Liver (tissue), 9 donors: ENCODE results near the gene EXT2. TPM values are rescaled to one million over a fixed set of nuclear protein-coding genes. Genes with fewer than 3 reads are reported as not detected.

ENCODE experiments used
- DNase-seq: peaks from one replicate; pipeline ENCODE4 v3.0.0-alpha.2; 2017; ENCODE audit warnings: low spot score
- H3K27ac ChIP-seq, 2 donors: one replicate each; pipeline ENCODE4 v1.7.0; 2013; ENCODE audit warnings: inconsistent platforms in 2 of 2, low read length in 2 of 2, control low read depth in 1 of 2, low read depth in 1 of 2, mild to moderate bottlenecking in 1 of 2
- H3K27me3 ChIP-seq, 4 donors: one replicate each; pipeline versions ENCODE4 v1.6.1 to v1.7.0; 2013; ENCODE audit warnings: low read length in 3 of 4, inconsistent platforms in 1 of 4, mild to moderate bottlenecking in 1 of 4, moderate library complexity in 1 of 4; ENCODE audit not compliant: control insufficient read depth in 4 of 4, insufficient read depth in 4 of 4
- H3K36me3 ChIP-seq, 4 donors: one replicate each; pipeline versions ENCODE4 v1.6.1 to v1.7.0; 2013; ENCODE audit warnings: low read length in 3 of 4, mild to moderate bottlenecking in 3 of 4, low read depth in 1 of 4, moderate library complexity in 1 of 4; ENCODE audit not compliant: control insufficient read depth in 4 of 4, insufficient read depth in 3 of 4
- H3K4me1 ChIP-seq, 4 donors: one replicate each; pipeline versions ENCODE4 v1.6.1 to v1.7.0; 2013; ENCODE audit warnings: low read length in 3 of 4, mild to moderate bottlenecking in 3 of 4, moderate library complexity in 1 of 4; ENCODE audit not compliant: control insufficient read depth in 4 of 4, insufficient read depth in 4 of 4
- H3K4me3 ChIP-seq, 3 donors: one replicate each; pipeline versions ENCODE4 v1.6.1 to v1.7.0; 2013; ENCODE audit warnings: low read length in 3 of 3, control low read depth in 1 of 3, low read depth in 1 of 3, mild to moderate bottlenecking in 1 of 3
- H3K9ac ChIP-seq, 2 donors: one replicate each; pipeline ENCODE4 v1.7.0; 2013; ENCODE audit warnings: low read length in 2 of 2, mild to moderate bottlenecking in 2 of 2, moderate library complexity in 2 of 2, control low read depth in 1 of 2, low read depth in 1 of 2
- H3K9me3 ChIP-seq, 4 donors: one replicate each; pipeline versions ENCODE4 v1.6.1 to v1.7.0; 2013; ENCODE audit warnings: low read length in 3 of 4; ENCODE audit not compliant: control insufficient read depth in 4 of 4
- CTCF ChIP-seq: fragments of 150-350 bp; IDR thresholded peaks from 2 replicates; pipeline ENCODE4 v1.5.1; 2017; ENCODE audit warnings: improper control_type of control experiment, low read depth, low read length; ENCODE audit not compliant: missing input control
- FOXA1 ChIP-seq: IDR thresholded peaks from 2 replicates; pipeline ENCODE4 v1.6.1; 2016; ENCODE audit warnings: antibody characterized with exemption
- GABPA ChIP-seq, 2 donors: IDR thresholded peaks in 1 of 2; conservative IDR thresholded peaks in 1 of 2; 2 replicates each; pipeline ENCODE4 v1.6.1; 2016; ENCODE audit warnings: antibody characterized with exemption in 2 of 2, mild to moderate bottlenecking in 1 of 2, moderate library complexity in 1 of 2
- HNF4G ChIP-seq: IDR thresholded peaks from 2 replicates; pipeline ENCODE4 v1.6.1; 2016; ENCODE audit warnings: antibody characterized with exemption
- JUND ChIP-seq, 2 donors: IDR thresholded peaks; 2 replicates each; pipeline ENCODE4 v1.6.1; 2016; ENCODE audit warnings: antibody characterized with exemption in 2 of 2
- NR2F2 ChIP-seq: IDR thresholded peaks from 2 replicates; pipeline ENCODE4 v1.6.1; 2016; ENCODE audit warnings: antibody characterized with exemption
- RAD21 ChIP-seq, 2 donors: IDR thresholded peaks; 2 replicates each; pipeline ENCODE4 v1.6.1; 2016; ENCODE audit warnings: antibody characterized with exemption in 2 of 2, mild to moderate bottlenecking in 2 of 2
- REST ChIP-seq: IDR thresholded peaks from 2 replicates; pipeline ENCODE4 v1.6.1; 2016; ENCODE audit warnings: antibody characterized with exemption, mild to moderate bottlenecking
- RXRA ChIP-seq, 2 donors: IDR thresholded peaks; 2 replicates each; pipeline ENCODE4 v1.6.1; 2017 to 2018; ENCODE audit warnings: antibody characterized with exemption in 2 of 2, mild to moderate bottlenecking in 1 of 2
- TAF1 ChIP-seq: conservative IDR thresholded peaks from 2 replicates; pipeline ENCODE4 v1.6.1; 2016; ENCODE audit warnings: antibody characterized with exemption, mild to moderate bottlenecking
- WGBS: extraction: QIAGEN DNeasy Blood & Tissue Kit; methylation state at CpG from one replicate; pipeline ENCODE4 v1.1.7; 2013; 5-methylcytosine and 5-hydroxymethylcytosine counted together
- polyA plus RNA-seq, 2 donors: library from polyadenylated mRNA; stranded (reverse) in 1 of 2; unstranded in 1 of 2; fragments of 200-250 nt in 1 of 2; fragments of >200 nt in 1 of 2; fragmentation: Nextera tagmentation in 1 of 2; extraction: Ambion mirVana in 1 of 2; gene quantifications; one replicate each; pipeline versions ENCODE4 v1.2.1 to v1.2.3, GENCODE V29; 2013 to 2015
- total RNA-seq, 2 donors: library from RNA; depleted of rRNA; stranded (reverse); fragments of >200 nt; gene quantifications; one replicate each; pipeline ENCODE4 v1.2.3, GENCODE V29; 2014
- TF ChIP-seq, protein P1 (sequence below): IDR thresholded peaks from 2 replicates; pipeline ENCODE4 v1.6.1; 2016; ENCODE audit warnings: antibody characterized with exemption
- TF ChIP-seq, protein P2 (sequence below): IDR thresholded peaks from 2 replicates; pipeline ENCODE4 v1.6.1; 2016; ENCODE audit warnings: antibody characterized with exemption
- donor health status: healthy.
- donor health status: healthy.
- donor health status: healthy.
- donor health status: healthy.
- donor health status: healthy.

Gene EXT2
- total and polyA plus RNA-seq, 4 donors = 8.4 to 36.1 (median 29.8) TPM

DNA sequence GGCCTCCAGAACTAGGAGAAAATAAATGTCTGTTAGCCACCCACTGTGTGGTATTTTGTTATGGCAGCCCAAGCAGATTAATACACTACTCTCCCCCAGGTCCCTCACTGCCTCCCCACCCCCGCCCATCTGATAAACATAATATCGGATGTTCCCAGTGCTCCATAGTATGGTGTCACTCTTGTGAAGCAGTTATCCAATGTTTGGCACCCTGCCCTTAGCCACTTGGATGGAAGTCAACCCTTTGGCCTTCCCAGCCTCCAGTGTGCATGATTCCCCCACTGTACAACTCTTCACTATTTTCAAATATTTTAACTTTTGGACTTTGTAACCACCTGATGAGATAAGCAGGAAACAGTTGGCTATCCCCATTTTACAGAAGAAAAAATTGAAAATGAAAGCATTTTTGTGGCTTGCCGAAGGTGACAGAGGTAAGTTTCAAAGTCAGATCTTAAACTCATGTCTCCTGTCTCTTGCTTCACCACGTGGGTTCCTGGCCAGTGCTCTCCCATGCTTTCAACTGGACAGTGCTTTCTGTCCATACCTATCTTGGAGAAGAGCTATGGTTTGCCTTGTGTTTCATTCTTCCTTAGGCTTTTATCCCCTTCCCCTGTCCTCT lies 161.3 kb downstream of the EXT2 start:
- Histone ChIP-seq H3K27me3 (no peaks in the 10 kb centered on the region), H3K4me3 (no peak overlapping the region), H3K4me1 (peaks cover 0 to 2% (median 0%) of the 10 kb centered on the region in 4 donors), H3K36me3 (no peaks in the 10 kb centered on the region), H3K9ac (no peak overlapping the region), H3K27ac (no peak overlapping the region), H3K9me3 (peaks cover 0 to 14% (median 4%) of the 10 kb centered on the region in 4 donors)
- WGBS = 56% methylated on average over 4 of the region's 4 CpGs
- TF ChIP-seq RAD21 (IDR thresholded peaks at IDR 0.05) (no peak), FOXA1 (no peak), RXRA (IDR thresholded peaks at IDR 0.05) (no peak)
- TF ChIP-seq, protein P1, sequence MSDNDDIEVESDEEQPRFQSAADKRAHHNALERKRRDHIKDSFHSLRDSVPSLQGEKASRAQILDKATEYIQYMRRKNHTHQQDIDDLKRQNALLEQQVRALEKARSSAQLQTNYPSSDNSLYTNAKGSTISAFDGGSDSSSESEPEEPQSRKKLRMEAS = no peak
- no peak for DNase-seq

GRCh38 chr11:44257338-44258189 lies 162.1 kb downstream of the EXT2 start:
- no peak for TF ChIP-seq FOXA1
- TF ChIP-seq, protein P1 = no peak
- Histone ChIP-seq H3K27me3 (no peaks in the 10 kb centered on the region), H3K4me1 (peaks cover 0 to 2% (median 0%) of the 10 kb centered on the region in 4 donors), H3K4me3 (no peak overlapping the region), H3K27ac (no peak overlapping the region), H3K9ac (no peak overlapping the region), H3K9me3 (peaks cover 0 to 9% (median 3%) of the 10 kb centered on the region in 4 donors), H3K36me3 (no peaks in the 10 kb centered on the region)
- 95% methylated on average over 8 of the region's 8 CpGs for WGBS
- DNase-seq = no peak

- no peak for TF ChIP-seq FOXA1
- H3K27ac ChIP-seq = no peak overlapping the region
- 66% methylated on average over 5 of the region's 5 CpGs for WGBS
- H3K9me3 ChIP-seq = peaks cover 0 to 3% (median 0%) of the 10 kb centered on the region in 4 donors
- H3K9ac ChIP-seq = no peak overlapping the region
- peaks cover 0 to 2% (median 0%) of the 10 kb centered on the region in 4 donors for H3K4me1 ChIP-seq
- no peak for DNase-seq
- H3K4me3 ChIP-seq = no peak overlapping the region
- H3K27me3 ChIP-seq = no peaks in the 10 kb centered on the region
- H3K36me3 ChIP-seq = no peaks in the 10 kb centered on the region
Measured at GRCh38 chr11:44258190-44258489, 162.7 kb downstream of the EXT2 start.

DNA sequence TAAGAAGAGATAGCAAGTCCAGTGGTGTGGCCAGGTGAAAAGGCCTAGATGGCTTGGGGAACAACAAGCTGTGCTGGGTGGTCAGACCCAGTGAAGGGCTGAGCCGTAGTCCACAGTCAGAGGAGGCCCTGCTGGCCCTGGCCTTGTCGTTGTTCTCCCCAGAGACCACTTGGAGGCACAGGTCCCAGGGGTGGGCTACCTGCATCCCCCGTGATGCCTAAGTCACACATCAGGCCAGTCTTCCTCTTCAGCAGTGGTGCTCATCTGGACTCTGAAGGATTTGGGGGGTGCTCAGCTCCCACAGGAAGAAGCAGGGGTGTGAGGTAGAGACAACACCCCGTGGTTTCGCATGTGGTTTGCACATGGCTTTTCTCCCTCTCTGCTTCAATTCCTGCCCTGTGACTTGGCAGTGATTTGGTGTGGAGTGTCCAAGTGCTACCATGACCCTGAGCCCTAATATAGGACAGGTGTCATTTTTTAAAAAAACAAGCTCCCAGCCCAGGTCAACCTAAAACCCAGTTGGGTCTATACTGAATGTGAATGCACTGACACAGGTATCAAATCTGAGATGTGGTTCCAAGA lies 163.5 kb downstream of the EXT2 start:
- 81% methylated on average over 5 of the region's 5 CpGs for whole genome bisulfite sequencing
- H3K9ac ChIP-seq = no peak overlapping the region
- no peaks in the 10 kb centered on the region for H3K36me3 ChIP-seq
- peaks cover 0 to 2% (median 0%) of the 10 kb centered on the region in 4 donors for H3K4me1 ChIP-seq
- no peaks in the 10 kb centered on the region for H3K9me3 ChIP-seq
- DNase-seq = no peak
- no peak overlapping the region for H3K4me3 ChIP-seq
- no peak overlapping the region for H3K27ac ChIP-seq
- no peaks in the 10 kb centered on the region for H3K27me3 ChIP-seq
- TF ChIP-seq FOXA1 (no peak), REST (no peak), RXRA (IDR thresholded peaks at IDR 0.05) (no peak), RAD21 (IDR thresholded peaks at IDR 0.05) (no peak), NR2F2 (no peak), HNF4G (no peak), GABPA (IDR thresholded peaks at IDR 0.05 in 1 of 2, conservative IDR thresholded peaks at IDR 0.05 in 1 of 2) (no peak), JUND (IDR thresholded peaks at IDR 0.05) (no peak), TAF1 (no peak), CTCF (no peak)
- TF ChIP-seq, protein P2, sequence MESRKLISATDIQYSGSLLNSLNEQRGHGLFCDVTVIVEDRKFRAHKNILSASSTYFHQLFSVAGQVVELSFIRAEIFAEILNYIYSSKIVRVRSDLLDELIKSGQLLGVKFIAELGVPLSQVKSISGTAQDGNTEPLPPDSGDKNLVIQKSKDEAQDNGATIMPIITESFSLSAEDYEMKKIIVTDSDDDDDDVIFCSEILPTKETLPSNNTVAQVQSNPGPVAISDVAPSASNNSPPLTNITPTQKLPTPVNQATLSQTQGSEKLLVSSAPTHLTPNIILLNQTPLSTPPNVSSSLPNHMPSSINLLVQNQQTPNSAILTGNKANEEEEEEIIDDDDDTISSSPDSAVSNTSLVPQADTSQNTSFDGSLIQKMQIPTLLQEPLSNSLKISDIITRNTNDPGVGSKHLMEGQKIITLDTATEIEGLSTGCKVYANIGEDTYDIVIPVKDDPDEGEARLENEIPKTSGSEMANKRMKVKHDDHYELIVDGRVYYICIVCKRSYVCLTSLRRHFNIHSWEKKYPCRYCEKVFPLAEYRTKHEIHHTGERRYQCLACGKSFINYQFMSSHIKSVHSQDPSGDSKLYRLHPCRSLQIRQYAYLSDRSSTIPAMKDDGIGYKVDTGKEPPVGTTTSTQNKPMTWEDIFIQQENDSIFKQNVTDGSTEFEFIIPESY = no peak
